DOHH2 (cell line): ENCODE data around the gene NKAIN2.

Experiments used
- EZH2phosphoT487 ChIP-seq: fragments of 200-600 bp; sonication (generic); IDR thresholded peaks from 2 replicates; pipeline ENCODE4 v1.6.1; 2017; ENCODE audit warnings: borderline replicate concordance, mild to moderate bottlenecking, antibody characterized with exemption, low read length, moderate library complexity, mixed read lengths
- TF ChIP-seq, protein P1 (sequence below): fragments of 200-600 bp; sonication (generic); IDR thresholded peaks from one replicate; pipeline ENCODE4 v1.5.1; 2014; ENCODE audit warnings: antibody characterized with exemption, mild to moderate bottlenecking, low read depth, low read length; ENCODE audit not compliant: poor library complexity, severe bottlenecking

DNA sequence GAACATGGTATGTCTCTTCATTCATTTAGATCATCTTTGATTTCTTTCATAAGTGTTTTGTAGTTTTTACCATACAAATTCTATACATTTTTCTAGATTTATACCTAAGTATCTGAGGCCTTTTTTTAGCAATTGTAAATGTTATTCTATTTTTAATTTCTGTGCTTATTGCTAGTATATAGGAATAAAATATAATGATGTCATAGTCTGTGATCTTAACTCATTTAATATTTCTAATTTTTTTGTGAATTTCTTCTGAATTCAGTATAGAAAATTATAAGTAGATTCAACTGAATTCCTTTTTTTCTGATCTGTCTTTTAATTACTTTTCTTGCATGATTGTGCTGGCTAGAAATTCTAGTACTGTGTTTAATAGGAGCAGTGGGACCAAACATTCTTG lies 520.6 kb downstream of the NKAIN2 start:
- TF ChIP-seq EZH2phosphoT487, result no peak
- TF ChIP-seq, protein P1, sequence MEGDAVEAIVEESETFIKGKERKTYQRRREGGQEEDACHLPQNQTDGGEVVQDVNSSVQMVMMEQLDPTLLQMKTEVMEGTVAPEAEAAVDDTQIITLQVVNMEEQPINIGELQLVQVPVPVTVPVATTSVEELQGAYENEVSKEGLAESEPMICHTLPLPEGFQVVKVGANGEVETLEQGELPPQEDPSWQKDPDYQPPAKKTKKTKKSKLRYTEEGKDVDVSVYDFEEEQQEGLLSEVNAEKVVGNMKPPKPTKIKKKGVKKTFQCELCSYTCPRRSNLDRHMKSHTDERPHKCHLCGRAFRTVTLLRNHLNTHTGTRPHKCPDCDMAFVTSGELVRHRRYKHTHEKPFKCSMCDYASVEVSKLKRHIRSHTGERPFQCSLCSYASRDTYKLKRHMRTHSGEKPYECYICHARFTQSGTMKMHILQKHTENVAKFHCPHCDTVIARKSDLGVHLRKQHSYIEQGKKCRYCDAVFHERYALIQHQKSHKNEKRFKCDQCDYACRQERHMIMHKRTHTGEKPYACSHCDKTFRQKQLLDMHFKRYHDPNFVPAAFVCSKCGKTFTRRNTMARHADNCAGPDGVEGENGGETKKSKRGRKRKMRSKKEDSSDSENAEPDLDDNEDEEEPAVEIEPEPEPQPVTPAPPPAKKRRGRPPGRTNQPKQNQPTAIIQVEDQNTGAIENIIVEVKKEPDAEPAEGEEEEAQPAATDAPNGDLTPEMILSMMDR, result no peak
